ENCODE results near the gene TPD52L2. TPM values are rescaled to one million over a fixed set of nuclear protein-coding genes. Genes with fewer than 3 reads are reported as not detected.

The TPD52L2 gene
- total RNA-seq, 4 donors from 2014 or later: 102 to 131 (median 113) TPM

GRCh38 chr20:63937596-63937995, 72.5 kb downstream of the TPD52L2 start:
- TF ChIP-seq CTCF (IDR thresholded peaks at IDR 0.05): no peak

GRCh38 chr20:63939061-63939935, 74.2 kb downstream of the TPD52L2 start:
- no peak for DNase-seq (ENCODE audit: low spot score)
- TF ChIP-seq CTCF (IDR thresholded peaks at IDR 0.05): no peak
- no peak for ATAC-seq (ENCODE audit: low FRiP score)

More at GRCh38 chr20:63937596-63937995, 72.5 kb downstream of the TPD52L2 start:
- ATAC-seq (ENCODE audit: low FRiP score) (no peak), DNase-seq (ENCODE audit: low spot score) (no peak)

DNA sequence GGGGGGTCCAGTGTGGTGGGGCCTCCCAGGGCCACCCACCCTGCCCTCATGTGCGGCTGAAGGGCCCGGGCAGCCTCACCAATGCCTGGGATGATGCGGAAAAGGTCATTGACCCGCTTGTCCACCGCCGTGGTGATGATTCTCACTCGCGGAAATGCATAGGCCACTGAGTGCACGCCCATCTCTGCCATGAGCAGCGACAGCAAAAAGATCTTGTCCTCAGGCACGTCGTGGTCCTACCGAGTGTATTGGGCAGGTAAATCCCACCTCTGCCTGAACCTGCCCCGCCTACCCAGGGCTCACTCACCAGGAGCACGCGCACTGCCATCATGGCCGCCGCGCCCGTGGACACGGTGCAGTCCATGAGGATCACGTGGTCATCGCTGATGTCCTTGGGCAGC, 75.0 kb downstream of the TPD52L2 start:
- no peak for ATAC-seq (ENCODE audit: low FRiP score)
- no peak for TF ChIP-seq CTCF (IDR thresholded peaks at IDR 0.05)
- no peak for DNase-seq (ENCODE audit: low spot score)

DNA sequence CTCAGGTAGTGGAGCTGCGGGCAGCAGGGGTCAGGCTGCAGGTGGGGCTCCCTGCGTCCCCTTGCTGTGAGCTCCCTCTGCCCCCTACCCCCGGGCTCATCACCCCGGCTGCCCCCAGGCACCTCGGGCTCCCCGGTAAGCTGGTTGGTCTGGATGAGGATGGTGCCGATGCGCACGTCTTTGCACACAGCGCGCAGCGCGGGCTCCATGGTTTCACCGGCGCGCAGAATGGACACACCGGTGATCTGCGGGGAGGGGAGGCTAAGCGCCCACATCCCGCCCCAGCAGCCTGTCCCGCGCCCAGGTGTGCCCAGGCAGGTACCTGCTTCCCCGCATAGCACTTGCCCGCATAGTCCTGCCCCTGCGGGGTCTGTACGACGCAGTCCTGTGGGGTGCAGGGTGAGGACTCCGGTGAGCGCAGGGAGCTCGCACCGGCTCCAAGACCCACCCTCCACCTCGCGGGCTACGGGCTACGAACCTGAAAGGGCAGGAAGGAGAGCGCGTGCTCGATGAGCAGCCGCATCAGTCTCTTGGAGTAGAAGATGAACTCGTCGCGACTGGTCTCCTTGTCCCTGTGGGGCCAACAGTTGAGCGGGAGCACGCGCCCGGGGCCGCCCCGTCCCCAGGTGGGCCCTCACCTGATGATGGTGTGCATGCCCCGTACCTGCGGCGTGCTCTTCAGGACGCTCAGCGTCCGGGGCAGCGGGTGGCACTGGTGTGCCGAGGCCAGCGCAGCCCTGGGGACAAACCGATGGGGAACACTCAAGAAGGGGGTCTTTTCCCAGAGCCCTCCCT, 75.6 kb downstream of the TPD52L2 start:
- ATAC-seq (ENCODE audit: low FRiP score): no peak
- DNase-seq (ENCODE audit: low spot score): no peak
- TF ChIP-seq CTCF (IDR thresholded peaks at IDR 0.05): no peak

Small RNA genes lying within 50 kb of the gene (small RNA-seq; reads per million reads assigned to genes)
- gene MIR941-2: not detected
- not detected for gene MIR941-4
- not detected for gene MIR941-5
- not detected for gene RNU1-134P

Other genes starting within 250 kb of the TPD52L2 start
- 10 to 100 TPM in 1 of 4 donors, 1 to 10 TPM in 3; 6.6 to 12.8 (median 9.2) TPM for gene GMEB2, start 238.2 kb upstream of the TPD52L2 start, total RNA-seq
- 10 to 100 TPM in 2 of 4 donors, 1 to 10 TPM in 2; 7.6 to 17.4 (median 12.0) TPM for gene STMN3, start 211.8 kb upstream of the TPD52L2 start, total RNA-seq
- 10 to 100 TPM; 10.2 to 34.4 (median 21.6) TPM for gene RTEL1, start 207.0 kb upstream of the TPD52L2 start, total RNA-seq
- 10 to 100 TPM; 10.5 to 91.9 (median 12.3) TPM for gene TNFRSF6B, start 168.6 kb upstream of the TPD52L2 start, total RNA-seq
- 10 to 100 TPM; 25.5 to 44.3 (median 40.9) TPM for gene ARFRP1, start 157.3 kb upstream of the TPD52L2 start, total RNA-seq
- 10 to 100 TPM; 13.2 to 34.5 (median 20.6) TPM for gene ZGPAT, start 157.2 kb upstream of the TPD52L2 start, total RNA-seq
- 10 to 100 TPM in 2 of 4 donors, 1 to 10 TPM in 2; 7.4 to 21.1 (median 14.0) TPM for gene LIME1, start 128.6 kb upstream of the TPD52L2 start, total RNA-seq
- 10 to 100 TPM; 25.3 to 82.0 (median 40.9) TPM for gene SLC2A4RG, start 125.5 kb upstream of the TPD52L2 start, total RNA-seq
- gene ZBTB46, start 34.0 kb upstream of the TPD52L2 start, total RNA-seq: 10 to 100 TPM; 11.1 to 65.3 (median 17.8) TPM
- gene ABHD16B, start 3.8 kb upstream of the TPD52L2 start, total RNA-seq: not detected
- gene DNAJC5, start 29.9 kb downstream of the TPD52L2 start, total RNA-seq: 10 to 100 TPM; 29.9 to 56.3 (median 45.4) TPM
- gene UCKL1, start 91.1 kb downstream of the TPD52L2 start, total RNA-seq: 10 to 100 TPM; 25.7 to 48.9 (median 30.3) TPM
- 1 to 10 TPM; 6.4 to 9.8 (median 7.2) TPM for gene ZNF512B, start 104.7 kb downstream of the TPD52L2 start, total RNA-seq
- gene SAMD10, start 114.4 kb downstream of the TPD52L2 start, total RNA-seq: 1 to 10 TPM in 1 of 4 donors, under 1 TPM in 2, not detected in 1; 0.48 to 1.2 (median 0.84) TPM
- gene PRPF6, start 115.9 kb downstream of the TPD52L2 start, total RNA-seq: 10 to 100 TPM; 34.7 to 43.8 (median 40.2) TPM
- gene C20orf204, start 170.9 kb downstream of the TPD52L2 start, total RNA-seq: 1 to 10 TPM in 1 of 4 donors, under 1 TPM in 3; 0.37 to 6.5 (median 0.68) TPM
- gene SOX18, start 184.4 kb downstream of the TPD52L2 start, total RNA-seq: 10 to 100 TPM in 1 of 4 donors, 1 to 10 TPM in 3; 2.9 to 16.7 (median 7.7) TPM
- gene TCEA2, start 197.9 kb downstream of the TPD52L2 start, total RNA-seq: 10 to 100 TPM; 20.5 to 34.8 (median 23.4) TPM
- gene RGS19, start 214.2 kb downstream of the TPD52L2 start, total RNA-seq: 10 to 100 TPM; 14.0 to 45.1 (median 29.3) TPM
- gene OPRL1, start 214.8 kb downstream of the TPD52L2 start, total RNA-seq: 1 to 10 TPM in 3 of 4 donors, under 1 TPM in 1; 0.96 to 4.4 (median 1.4) TPM
- gene LKAAEAR1, start 219.1 kb downstream of the TPD52L2 start, total RNA-seq: under 1 TPM in 1 of 4 donors, not detected in 3; 0.65 TPM
- gene NPBWR2, start 242.3 kb downstream of the TPD52L2 start, total RNA-seq: not detected